Measurements from ENCODE around the gene ATP2B2.

- no peak for TF ChIP-seq CTCF (conservative IDR thresholded peaks at IDR 0.05; ENCODE audit: low read length)
- TF ChIP-seq EZH2phosphoT487 (IDR thresholded peaks at IDR 0.05; ENCODE audit: borderline replicate concordance) = no peak
These were observed 172.1 kb downstream of the ATP2B2 start for GRCh38 chr3:10333349-10333650.

All from Loucy (cell line).